Stimulated activated CD4-positive, alpha-beta T cell treated with anti-CD3 and anti-CD28 coated beads, TNF-alpha, amount 100 ng/mL, for 48 hours (primary cell): ENCODE results near the gene POLK.
"Not testable (repeated sequence)": the region's sequence is repeated elsewhere in the genome, so short reads cannot be mapped to it uniquely, and the experiment has no call there.

ENCODE experiments used
- DNase-seq, 3 donors: peaks; one replicate each; pipeline ENCODE4 v3.0.0-alpha.2; 2020; ENCODE audit warnings: low read depth in 3 of 3

Gene POLK

GRCh38 chr5:75610201-75610600 lies 98.5 kb downstream of the POLK start:
- DNase-seq = no peak

GRCh38 chr5:75610859-75611310 lies 99.2 kb downstream of the POLK start:
- DNase-seq = not testable (repeated sequence)

DNA sequence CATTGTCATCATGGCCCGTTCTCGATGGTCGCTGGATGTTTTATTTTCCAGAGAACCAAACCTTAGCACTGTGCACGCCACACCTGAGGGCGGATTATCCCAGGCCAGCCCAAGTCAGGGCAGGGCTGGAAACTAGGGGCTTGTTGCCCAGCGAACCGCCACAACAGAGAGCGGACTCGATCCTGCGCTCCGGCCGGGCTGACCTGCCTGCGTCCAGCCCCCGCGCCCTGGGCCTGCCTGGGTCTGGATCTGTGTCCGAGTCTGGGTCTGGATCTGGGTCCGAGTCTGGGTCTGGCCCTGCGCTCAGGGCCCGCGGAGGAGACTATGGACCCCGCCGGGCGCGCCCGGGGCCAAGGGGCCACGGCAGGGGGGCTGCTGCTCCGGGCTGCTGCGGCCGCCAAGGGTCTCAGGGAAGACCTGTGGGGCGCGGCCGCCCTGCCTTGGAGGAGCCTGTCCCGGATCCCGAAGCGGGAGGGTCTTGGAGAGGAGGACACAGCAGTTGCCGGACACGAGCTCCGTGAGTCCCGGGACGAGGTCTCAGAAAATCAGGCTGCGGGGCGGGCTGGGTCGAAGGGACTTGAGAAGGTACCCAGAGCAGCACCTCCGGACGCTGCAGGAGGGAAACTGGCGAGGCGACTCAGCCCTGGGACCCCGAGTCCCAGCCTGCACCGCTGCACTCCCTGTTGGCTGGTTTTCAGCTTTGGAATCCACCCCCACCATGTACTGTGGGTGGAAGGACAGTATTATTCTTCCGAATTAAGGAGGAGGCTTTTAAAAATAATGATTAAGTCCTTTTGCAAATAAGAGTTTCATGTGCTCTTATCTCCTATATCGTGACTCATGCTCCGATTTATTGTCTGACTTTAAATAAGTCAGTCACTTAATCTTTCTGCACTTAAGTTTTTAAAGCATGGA lies 99.9 kb downstream of the POLK start, which contains the start of gene ANKDD1B:
ANKDD1B (plus strand) TSS at position 143 of the 915 bp plus-strand sequence; CDS start at position 325, 182 bp downstream.
- no peak for DNase-seq

DNA sequence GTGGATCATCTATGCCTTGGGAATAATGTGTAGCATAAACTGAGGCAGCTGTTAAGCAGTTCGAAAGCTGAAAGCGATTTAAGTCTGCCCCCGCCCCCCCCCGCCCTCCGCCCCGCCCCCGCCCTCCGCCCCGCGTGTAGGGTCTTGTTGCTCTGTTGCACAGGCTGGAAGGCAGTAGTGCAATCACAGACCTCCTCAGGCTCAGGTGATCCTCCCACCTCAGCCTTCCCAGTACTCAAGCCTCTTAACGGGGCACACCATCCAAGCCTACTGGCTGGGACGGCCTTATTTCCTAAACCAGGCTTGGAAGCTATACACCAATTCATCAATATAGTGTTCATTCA lies 100.5 kb downstream of the POLK start:
- DNase-seq = no peak

GRCh38 chr5:75612901-75613300 lies 101.2 kb downstream of the POLK start:
- no peak for DNase-seq

GRCh38 chr5:75614176-75614575 lies 102.5 kb downstream of the POLK start:
- DNase-seq = no peak

DNA sequence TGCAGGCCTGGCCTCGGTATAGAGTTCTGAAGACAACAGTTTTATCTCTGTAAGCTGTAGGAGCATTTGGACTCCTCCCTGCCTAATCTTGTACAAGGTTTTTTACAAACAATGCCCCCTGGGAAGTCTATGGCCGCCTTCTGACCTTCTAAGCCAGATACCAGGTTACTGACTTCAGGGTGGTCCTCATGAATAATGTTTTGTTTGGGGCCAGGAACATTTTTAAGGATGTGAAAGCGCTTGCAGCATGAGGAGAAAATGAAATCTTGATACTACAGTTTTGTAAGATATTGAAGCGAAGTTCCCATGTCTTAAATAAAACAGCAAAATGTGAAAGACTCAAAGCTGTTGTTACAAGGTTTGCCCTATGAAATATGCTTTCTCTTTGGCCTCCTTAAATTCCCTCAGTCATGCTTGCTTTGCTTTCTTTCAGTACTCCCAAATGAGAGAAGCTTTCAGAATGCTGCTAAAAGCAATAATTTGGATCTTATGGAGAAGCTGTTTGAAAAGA lies 104.7 kb downstream of the POLK start:
- no peak for DNase-seq

GRCh38 chr5:75616971-75617621 lies 105.4 kb downstream of the POLK start:
- no peak for DNase-seq

DNA sequence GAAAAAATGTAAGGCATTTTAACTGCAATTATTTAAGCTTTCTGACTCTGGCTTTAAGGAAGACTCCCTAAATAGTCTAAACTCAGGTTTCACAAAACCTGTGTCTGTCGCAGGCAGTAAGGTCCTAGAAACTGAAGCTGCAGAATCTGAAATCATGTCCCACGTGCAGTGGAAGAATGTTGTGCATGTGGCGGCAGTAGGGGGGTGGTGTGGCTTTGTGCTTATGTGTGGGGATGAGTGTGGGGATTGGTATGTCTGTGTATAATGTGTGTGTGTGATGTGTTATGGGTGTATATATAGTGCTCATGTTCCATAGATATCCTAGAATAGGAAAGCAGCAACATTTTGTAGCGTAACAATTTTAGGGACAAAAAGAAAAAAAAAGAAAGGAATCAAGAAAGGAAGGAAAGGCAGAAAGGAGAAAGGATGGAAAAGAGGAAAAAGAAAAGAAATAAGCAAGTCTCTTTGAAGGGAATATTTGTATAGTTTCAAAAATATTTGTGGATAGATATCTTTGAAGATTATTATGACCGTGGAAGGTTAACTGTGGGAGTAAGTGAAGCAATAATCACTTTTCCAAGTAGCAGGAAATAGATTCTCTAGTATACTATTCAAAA lies 106.2 kb downstream of the POLK start:
- DNase-seq = no peak

GRCh38 chr5:75620184-75620959 lies 108.7 kb downstream of the POLK start:
- DNase-seq = no peak

GRCh38 chr5:75622564-75622963 lies 110.9 kb downstream of the POLK start:
- no peak for DNase-seq

DNA sequence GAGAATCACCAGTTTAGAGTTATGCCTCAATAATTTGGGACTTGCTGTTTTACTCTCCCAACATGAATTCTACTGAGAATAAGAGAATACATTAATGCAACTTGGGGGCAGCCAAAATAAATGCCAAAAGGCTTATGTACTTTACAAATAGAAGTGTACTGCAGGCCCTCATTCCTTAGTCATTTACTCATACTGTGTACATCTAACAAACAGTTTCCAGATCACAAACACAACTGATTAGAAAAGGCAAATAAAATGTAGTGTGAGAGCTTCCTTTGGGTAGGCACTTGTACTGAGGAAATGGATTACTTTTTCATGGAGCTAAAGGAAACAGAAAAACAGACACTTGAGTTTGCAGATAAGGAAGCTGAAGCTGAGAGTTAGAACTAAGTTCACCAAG lies 112.2 kb downstream of the POLK start:
- DNase-seq = no peak

DNA sequence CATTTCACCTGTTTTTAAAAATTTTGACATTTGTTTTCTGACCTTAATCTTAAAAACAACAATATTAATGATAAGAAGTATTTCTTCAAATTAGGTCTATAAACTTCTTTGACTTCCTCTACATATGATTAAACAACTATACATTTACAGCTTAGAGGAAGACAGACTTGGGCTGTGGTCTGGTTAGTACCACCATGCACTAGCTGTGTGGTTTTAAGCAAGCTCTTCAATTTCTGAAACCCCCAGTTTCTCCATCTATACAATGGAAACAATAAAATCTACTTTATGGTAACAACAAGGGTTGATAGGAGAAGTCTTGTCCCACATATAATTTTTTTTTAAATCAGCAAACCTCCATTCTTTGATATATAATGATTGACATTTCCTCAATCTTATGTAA lies 115.3 kb downstream of the POLK start:
- DNase-seq = no peak

GRCh38 chr5:75627801-75628200 lies 116.1 kb downstream of the POLK start:
- no peak for DNase-seq

DNA sequence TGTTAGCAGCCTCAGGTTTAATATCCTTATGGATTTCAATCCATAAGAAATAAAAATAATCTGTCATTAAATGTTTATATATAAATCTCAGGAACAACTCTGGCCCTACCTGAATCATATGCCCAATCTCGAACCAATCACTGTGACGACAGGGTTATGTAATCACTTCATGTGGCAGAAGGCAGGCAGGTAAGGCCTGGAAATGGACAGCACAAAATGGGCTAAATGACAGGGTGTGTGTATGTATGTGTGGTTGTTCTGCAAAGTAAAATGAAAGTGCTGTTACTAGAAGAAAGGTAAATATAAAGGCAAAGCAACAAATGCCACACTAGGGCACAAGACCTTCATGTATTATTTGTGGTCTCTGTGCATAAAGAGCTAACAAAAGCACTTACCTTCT lies 119.2 kb downstream of the POLK start:
- DNase-seq = no peak

DNA sequence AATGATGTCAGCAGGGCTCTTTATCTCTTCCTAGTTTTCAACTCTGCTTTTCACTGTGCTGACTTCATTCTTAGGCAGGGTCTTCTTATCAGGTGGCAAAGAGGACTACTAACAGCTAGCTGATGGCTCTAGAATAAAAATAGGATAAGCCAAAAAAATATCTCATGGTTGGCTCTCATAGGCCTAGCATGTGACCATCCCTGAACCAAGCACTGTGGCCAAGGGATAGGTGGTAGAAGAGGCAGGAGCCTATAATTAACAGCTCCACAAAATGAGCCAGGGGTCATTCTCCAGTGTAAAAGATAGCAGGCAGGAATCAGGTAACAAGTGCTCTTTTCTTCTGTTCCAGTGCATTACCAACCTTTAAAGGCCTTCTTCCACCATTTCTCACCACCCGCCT lies 120.6 kb downstream of the POLK start:
- DNase-seq = no peak

GRCh38 chr5:75637949-75638348 lies 126.3 kb downstream of the POLK start:
- DNase-seq = no peak

GRCh38 chr5:75639535-75640311 lies 128.0 kb downstream of the POLK start:
- no peak for DNase-seq

DNA sequence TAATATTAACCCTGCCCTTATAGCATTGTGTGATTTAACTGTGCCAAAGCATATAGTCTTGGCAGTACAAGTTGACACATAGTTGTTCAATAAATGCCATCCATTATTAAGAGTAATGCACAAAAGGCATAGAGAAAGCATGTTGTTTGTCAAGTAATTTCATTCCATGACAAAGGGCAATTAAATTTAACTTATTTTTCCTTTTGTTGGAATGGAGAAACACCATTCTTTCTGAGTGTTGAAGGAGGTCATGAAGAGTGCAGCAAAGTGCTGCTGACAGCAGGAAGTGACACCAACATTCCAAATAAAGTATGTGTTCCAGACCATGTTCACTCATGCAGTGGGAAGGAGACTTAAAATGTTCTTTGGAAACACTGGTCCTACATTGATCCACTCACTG lies 128.7 kb downstream of the POLK start:
- DNase-seq = no peak

DNA sequence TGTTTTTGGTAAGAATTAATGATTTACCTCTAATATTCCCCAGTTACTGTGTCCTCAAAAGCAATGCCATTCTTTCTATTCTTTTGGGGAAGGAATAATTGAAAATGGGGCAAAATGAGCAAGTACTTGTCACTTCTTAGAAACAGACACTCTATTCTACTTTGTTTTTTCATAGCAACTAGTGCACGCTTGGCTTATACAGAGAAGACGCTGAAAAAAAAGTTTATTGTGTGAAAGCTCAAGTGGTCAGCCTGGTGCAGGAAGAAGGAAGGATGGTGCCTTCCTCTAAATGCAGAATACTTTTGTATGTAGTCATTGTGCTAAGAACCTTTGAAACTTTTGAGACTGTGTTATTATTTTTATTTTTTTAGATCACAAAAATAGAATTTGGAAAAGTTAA lies 129.1 kb downstream of the POLK start:
- DNase-seq = no peak

DNA sequence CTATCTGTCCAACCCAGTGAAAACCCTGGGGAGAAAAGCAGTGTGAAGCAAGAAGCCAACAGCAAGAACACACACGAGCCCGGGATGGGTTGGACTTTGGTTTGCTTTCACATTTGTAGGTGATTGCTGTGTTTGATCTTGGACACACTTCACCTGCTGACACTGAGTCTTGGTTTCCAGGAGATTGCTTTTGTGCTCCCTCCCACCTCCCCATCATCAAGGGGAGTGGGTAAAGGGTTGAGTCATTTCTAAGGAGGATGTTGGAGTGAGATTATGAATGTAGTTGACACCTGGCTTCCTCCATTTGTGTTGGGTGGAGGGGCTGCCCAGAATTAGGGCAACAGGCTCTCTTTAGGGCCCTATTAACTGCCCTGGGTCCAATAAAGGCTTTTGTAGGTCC lies 137.0 kb downstream of the POLK start:
- DNase-seq = no peak
